Lower leg skin (tissue), 4 donors: ENCODE measurements around the gene MEGF6. TPM values are rescaled to one million over a fixed set of nuclear protein-coding genes. Genes with fewer than 3 reads are reported as not detected.

Experiments
- DNase-seq, 2 donors: peaks; one replicate each; pipeline ENCODE4 v3.0.0-alpha.2; 2019; ENCODE audit warnings: low spot score in 2 of 2
- H3K4me3 ChIP-seq: fragments of 200-600 bp; sonication (generic); 2 replicates; pipeline ENCODE4 v1.5.1; 2017; ENCODE audit warnings: mild to moderate bottlenecking, low read depth; ENCODE audit not compliant: poor library complexity, severe bottlenecking
- CTCF ChIP-seq, 3 donors: fragments of 450-650 bp; IDR thresholded peaks; one replicate each; pipeline ENCODE4 v1.5.1; 2016; ENCODE audit warnings: antibody characterized with exemption in 3 of 3, mild to moderate bottlenecking in 3 of 3, moderate library complexity in 2 of 3
- POLR2A ChIP-seq, 2 donors: fragments of 450-650 bp; IDR thresholded peaks; one replicate each; pipeline ENCODE4 v1.6.1; 2016 to 2017; ENCODE audit warnings: antibody characterized with exemption in 2 of 2, mild to moderate bottlenecking in 1 of 2, moderate library complexity in 1 of 2
- WGBS, 2 donors: methylation state at CpG; one replicate each; pipeline ENCODE4 v1.1.5; 2018; 5-methylcytosine and 5-hydroxymethylcytosine counted together
- intact Hi-C: fragments of 100-400 bp; cut with DNase I; formaldehyde crosslinking; loops from one replicate; pipeline ENCODE4 v1.15.0; 2023; ENCODE audit warnings: low total_unique reads
- total RNA-seq, 4 donors: library from RNA; depleted of rRNA; stranded (reverse); fragments of >200 nt; gene quantifications; one replicate each; pipeline ENCODE4 v1.1.0, GENCODE V29; 2016

The MEGF6 gene
- total RNA-seq, 4 donors from 2014 or later, result 81.1 to 147 (median 86.1) TPM

DNA sequence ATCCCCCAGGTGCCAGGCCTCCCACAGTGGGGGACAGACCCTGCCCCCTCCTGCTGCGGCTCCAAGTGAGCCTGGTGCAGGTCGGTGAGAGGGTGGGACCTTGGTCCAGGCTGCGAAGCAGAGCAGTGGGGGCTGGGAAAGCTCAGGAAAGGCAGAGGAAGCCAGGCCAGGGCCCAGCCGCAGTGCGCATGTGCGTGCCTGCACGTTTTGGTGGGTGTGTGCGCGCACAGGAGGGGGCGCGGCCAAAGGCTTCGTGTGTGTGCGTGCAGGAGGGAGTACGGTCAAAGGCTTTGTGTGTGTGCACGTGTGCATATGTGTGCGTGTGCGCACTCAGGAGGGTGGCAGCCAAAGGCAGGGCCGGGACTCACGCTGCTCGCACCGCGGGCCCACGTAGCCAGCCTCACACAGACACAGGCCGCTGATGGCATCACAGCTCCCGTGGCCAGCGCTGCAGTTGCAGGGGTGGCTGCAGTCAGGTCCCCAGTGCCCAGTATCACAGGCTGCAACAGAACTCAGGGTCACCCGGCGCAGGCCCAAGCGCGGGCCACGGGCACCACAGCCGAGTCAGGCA is 111.0 kb downstream of the MEGF6 start:
- TF ChIP-seq CTCF (IDR thresholded peaks at IDR 0.05) (no peak), POLR2A (IDR thresholded peaks at IDR 0.05) (no peak)
- DNase-seq, result no peak
- H3K4me3 ChIP-seq, result no peak overlapping the region
- 87 to 88% methylated on average over 26 to 27 of the region's 32 CpGs for WGBS, 2 donors
- intact Hi-C loops, result no loop called here

- intact Hi-C loops, result no loop called here
- no peak for DNase-seq
- TF ChIP-seq CTCF (IDR thresholded peaks at IDR 0.05) (no peak), POLR2A (IDR thresholded peaks at IDR 0.05) (no peak)
- no peak overlapping the region for H3K4me3 ChIP-seq
- WGBS, 2 donors, result 91% methylated on average over 14 of the region's 22 CpGs; no CpG with 5 or more reads in 1 of the 2 donors
Observed at GRCh38 chr1:3499611-3500010, 111.7 kb downstream of the MEGF6 start.

DNA sequence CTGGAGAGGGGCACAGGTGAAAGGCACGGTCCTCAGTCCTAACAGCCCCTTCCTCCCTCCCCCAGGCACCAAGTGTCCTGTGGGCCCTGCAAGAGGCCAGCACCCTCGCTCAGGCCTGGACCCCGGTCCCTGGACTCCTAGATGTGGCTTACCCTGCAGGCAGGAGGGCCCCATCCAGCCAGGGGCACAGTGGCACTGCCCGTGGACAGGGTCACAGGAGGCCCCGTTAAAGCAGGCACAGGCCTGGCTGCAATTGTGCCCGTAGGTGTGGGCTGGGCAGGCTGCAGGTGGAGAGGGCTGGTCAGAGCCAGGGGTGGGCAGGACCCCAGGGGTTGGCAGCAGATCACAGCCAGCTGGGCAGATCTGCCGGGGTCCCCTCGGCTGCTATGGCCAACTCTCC is 112.3 kb downstream of the MEGF6 start:
- no peak overlapping the region for H3K4me3 ChIP-seq
- WGBS, 2 donors, result 73 to 90% methylated on average over 4 to 8 of the region's 8 CpGs
- DNase-seq, result no peak
- TF ChIP-seq POLR2A (IDR thresholded peaks at IDR 0.05) (no peak), CTCF (IDR thresholded peaks at IDR 0.05) (no peak)
- intact Hi-C loops, result no loop called here

DNA sequence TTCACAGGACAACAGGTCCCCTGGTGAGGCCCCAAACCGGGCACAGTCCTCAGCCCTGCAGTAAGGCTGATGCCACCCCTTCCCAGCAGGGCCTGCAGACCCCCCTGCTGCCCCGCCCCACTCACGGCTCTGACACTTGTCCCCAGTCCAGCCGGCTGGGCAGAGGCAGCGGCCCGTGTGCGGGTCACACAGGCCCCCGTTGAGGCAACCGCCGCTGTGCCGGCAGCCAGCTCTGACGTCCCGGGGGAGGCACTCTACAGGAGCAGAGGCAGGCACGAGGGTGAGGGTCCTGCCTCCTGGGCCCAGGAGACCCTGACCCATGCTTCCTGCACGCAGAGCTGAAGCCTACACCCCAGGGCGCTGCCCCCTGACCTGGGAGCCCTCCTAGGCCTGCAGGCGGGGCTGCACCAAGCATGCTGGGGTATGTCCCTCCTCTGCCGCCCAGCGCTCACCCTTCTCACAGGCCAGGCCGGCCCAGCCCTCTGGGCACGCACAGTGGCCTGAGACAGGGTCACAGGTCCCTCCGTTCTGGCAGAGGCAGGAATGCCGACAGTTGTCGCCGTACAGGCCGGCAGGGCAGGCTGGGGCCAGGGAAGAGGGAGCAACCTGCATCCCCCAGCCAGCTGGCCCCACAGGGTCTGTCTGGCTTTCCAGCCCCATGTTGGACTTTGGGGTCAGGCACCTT is 112.9 kb downstream of the MEGF6 start:
- no peak for DNase-seq
- WGBS, 2 donors, result 89 to 100% methylated on average over 3 to 25 of the region's 26 CpGs
- intact Hi-C loops, result no loop called here

GRCh38 chr1:3497521-3497920 is 113.8 kb downstream of the MEGF6 start:
- intact Hi-C loops, result no loop called here
- no peak overlapping the region for H3K4me3 ChIP-seq
- no peak for DNase-seq
- WGBS, 2 donors, result 91 to 100% methylated on average over 4 to 13 of the region's 19 CpGs
- no peak for TF ChIP-seq POLR2A (IDR thresholded peaks at IDR 0.05)

More for the DNA sequence above, 112.9 kb downstream of the MEGF6 start:
- no peak for TF ChIP-seq POLR2A (IDR thresholded peaks at IDR 0.05)
- TF ChIP-seq CTCF (IDR thresholded peaks at IDR 0.05), result no peak
- H3K4me3 ChIP-seq, result no peak overlapping the region

DNA sequence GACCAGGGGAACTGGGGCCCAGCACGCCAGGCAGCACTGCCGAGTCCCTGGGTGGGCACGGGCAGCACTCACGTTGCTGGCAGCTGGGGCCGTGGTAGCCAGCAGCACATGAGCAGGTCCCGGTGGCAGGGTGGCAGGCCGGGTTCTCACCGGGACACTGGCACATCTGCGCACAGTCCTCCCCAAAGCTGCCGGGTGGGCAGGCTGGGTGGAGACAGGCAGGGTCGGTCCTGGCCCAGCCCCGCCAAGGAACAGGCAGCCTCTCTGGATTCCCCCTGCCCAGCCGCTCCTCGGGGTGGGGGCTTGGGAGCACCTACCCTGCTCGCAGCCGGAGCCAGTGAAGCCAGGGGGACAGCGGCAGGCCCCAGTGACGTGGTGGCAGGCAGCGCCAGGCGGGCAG is 114.4 kb downstream of the MEGF6 start:
- 92 to 97% methylated on average over 18 to 20 of the region's 20 CpGs for WGBS, 2 donors
- no peak for DNase-seq
- no peak for TF ChIP-seq POLR2A (IDR thresholded peaks at IDR 0.05)
- no peak for TF ChIP-seq CTCF (IDR thresholded peaks at IDR 0.05)
- H3K4me3 ChIP-seq, result no peak overlapping the region
- intact Hi-C loops, result no loop called here
